ENCODE data around the gene P2RX4. TPM values are rescaled to one million over a fixed set of nuclear protein-coding genes. Genes with fewer than 3 reads are reported as not detected.

P2RX4 gene
- total RNA-seq, 1 experiment from 2014 or later: 7.6 TPM

DNA sequence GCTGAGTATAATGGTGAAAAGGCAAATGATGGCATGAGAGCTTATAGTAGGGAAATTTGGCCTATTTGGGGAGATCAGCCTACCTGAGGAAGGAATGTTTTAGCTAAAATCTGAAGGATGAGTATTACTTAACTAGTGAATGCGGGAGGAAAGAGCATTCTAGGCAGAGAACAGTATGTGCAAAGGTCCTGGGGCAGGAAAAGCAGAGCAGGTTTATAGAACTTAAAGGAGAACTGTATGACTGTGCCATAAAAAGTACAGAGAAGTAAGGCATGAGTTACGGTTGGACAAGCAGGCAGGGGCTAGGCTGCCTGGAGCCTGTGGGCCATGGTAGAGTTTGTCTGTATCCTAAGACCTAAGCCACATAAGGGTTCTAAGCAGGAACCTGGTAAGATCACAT, 21.7 kb upstream of the P2RX4 start:
- TF ChIP-seq EZH2 (IDR thresholded peaks at IDR 0.05; ENCODE audit: borderline replicate concordance, low read depth, low read length, poor library complexity, severe bottlenecking) (no peak), CTCF (conservative IDR thresholded peaks at IDR 0.05; ENCODE audit: low read depth, low read length) (no peak)
- BruUV-seq (replicated peaks): no TSS peak
- Histone ChIP-seq H3K27ac (ENCODE audit: low read depth, low read length, poor library complexity, severe bottlenecking) (no peak overlapping the region), H3K4me1 (ENCODE audit: insufficient read depth, low read length, poor library complexity, severe bottlenecking) (no peaks in the 10 kb centered on the region), H3K9me3 (ENCODE audit: low read depth, low read length, poor library complexity, severe bottlenecking) (no peaks in the 10 kb centered on the region), H3K4me3 (ENCODE audit: low read depth, low read length, poor library complexity, severe bottlenecking) (no peak overlapping the region), H3K27me3 (replicated peaks; ENCODE audit: insufficient read depth, low read depth, low read length, poor library complexity) (no peaks in the 10 kb centered on the region), H3K36me3 (ENCODE audit: insufficient read depth, low read length, poor library complexity, severe bottlenecking) (no peaks in the 10 kb centered on the region)
- DNase-seq (ENCODE audit: low spot score): no peak
- ChIA-PET CTCF (no interaction called here), POLR2A (ENCODE audit: low non-redundant PET) (no interaction called here)
- intact Hi-C loops (cut with micrococcal nuclease; ENCODE audit: unreplicated experiment): no loop called here

- no peaks in the 10 kb centered on the region for H3K36me3 ChIP-seq (ENCODE audit: insufficient read depth, low read length, poor library complexity, severe bottlenecking)
- intact Hi-C loops (cut with micrococcal nuclease; ENCODE audit: unreplicated experiment): no loop called here
- BruUV-seq (replicated peaks): no TSS peak
- ChIA-PET POLR2A (ENCODE audit: low non-redundant PET) (interaction anchor here (0.6 kb wide), 1 partner anchor 847 kb away, joined by 5 read pairs; no protein-coding TSS in a partner anchor), CTCF (no interaction called here)
- no peak for DNase-seq (ENCODE audit: low spot score)
- TF ChIP-seq CTCF (conservative IDR thresholded peaks at IDR 0.05; ENCODE audit: low read depth, low read length) (no peak), EZH2 (IDR thresholded peaks at IDR 0.05; ENCODE audit: borderline replicate concordance, low read depth, low read length, poor library complexity, severe bottlenecking) (no peak)
- no peak overlapping the region for H3K4me3 ChIP-seq (ENCODE audit: low read depth, low read length, poor library complexity, severe bottlenecking)
- H3K4me1 ChIP-seq (ENCODE audit: insufficient read depth, low read length, poor library complexity, severe bottlenecking): no peaks in the 10 kb centered on the region
- H3K27ac ChIP-seq (ENCODE audit: low read depth, low read length, poor library complexity, severe bottlenecking): no peak overlapping the region
- H3K9me3 ChIP-seq (ENCODE audit: low read depth, low read length, poor library complexity, severe bottlenecking): no peaks in the 10 kb centered on the region
- no peaks in the 10 kb centered on the region for H3K27me3 ChIP-seq (replicated peaks; ENCODE audit: insufficient read depth, low read depth, low read length, poor library complexity)
Measured at GRCh38 chr12:121189131-121189530, 20.8 kb upstream of the P2RX4 start.

DNA sequence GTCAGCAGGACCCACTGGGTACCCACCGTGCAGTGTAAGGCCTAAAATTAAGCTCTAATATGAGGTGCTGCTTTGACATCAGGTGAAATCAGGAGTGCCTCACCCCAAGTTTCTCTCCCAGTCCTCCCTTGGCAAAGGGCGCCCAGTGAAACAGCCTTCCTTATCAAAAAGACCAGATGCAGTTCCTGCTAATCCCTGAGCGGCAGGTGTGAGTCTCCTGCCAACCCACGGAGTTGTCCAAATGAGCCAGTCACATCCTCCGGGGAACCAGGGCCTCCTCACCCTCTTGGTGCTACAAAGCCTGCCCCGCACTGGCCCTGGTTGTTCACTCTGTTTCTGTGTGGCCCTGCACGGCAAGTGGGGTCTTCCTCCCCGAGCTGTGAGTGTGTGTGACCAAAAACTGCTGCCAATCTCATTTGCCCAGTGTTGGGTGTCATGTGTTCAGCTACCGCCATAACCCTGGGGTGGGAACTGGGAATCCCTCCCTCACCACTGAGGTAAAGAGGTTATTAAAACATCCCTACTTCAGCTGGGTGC, 20.2 kb upstream of the P2RX4 start:
- no TSS peak for BruUV-seq (replicated peaks)
- Histone ChIP-seq H3K27me3 (replicated peaks; ENCODE audit: insufficient read depth, low read depth, low read length, poor library complexity) (no peaks in the 10 kb centered on the region), H3K4me3 (ENCODE audit: low read depth, low read length, poor library complexity, severe bottlenecking) (no peak overlapping the region), H3K4me1 (ENCODE audit: insufficient read depth, low read length, poor library complexity, severe bottlenecking) (no peaks in the 10 kb centered on the region), H3K27ac (ENCODE audit: low read depth, low read length, poor library complexity, severe bottlenecking) (no peak overlapping the region), H3K9me3 (ENCODE audit: low read depth, low read length, poor library complexity, severe bottlenecking) (no peaks in the 10 kb centered on the region), H3K36me3 (ENCODE audit: insufficient read depth, low read length, poor library complexity, severe bottlenecking) (no peaks in the 10 kb centered on the region)
- TF ChIP-seq CTCF (conservative IDR thresholded peaks at IDR 0.05; ENCODE audit: low read depth, low read length) (no peak), EZH2 (IDR thresholded peaks at IDR 0.05; ENCODE audit: borderline replicate concordance, low read depth, low read length, poor library complexity, severe bottlenecking) (no peak)
- DNase-seq (ENCODE audit: low spot score): no peak
- POLR2A ChIA-PET (ENCODE audit: low non-redundant PET): interaction anchor here (0.6 kb wide), 1 partner anchor 847 kb away, joined by 5 read pairs; no protein-coding TSS in a partner anchor
- CTCF ChIA-PET: no interaction called here
- intact Hi-C loops (cut with micrococcal nuclease; ENCODE audit: unreplicated experiment): no loop called here

All from A673 (cell line).